Neural crest cell (in vitro differentiated cells): Measurements from ENCODE around the gene PIGZ. TPM values are rescaled to one million over a fixed set of nuclear protein-coding genes. Genes with fewer than 3 reads are reported as not detected.

Experiments used
- DNase-seq: peaks from one replicate; pipeline ENCODE4 v3.0.0; 2021; ENCODE audit warnings: low read depth, mixed read lengths, low spot score
- H3K27ac Mint-ChIP-seq: one replicate; pipeline ENCODE4 v1.8.0; 2021; ENCODE audit warnings: mild to moderate bottlenecking, mixed read lengths; ENCODE audit not compliant: unreplicated experiment
- H3K27me3 Mint-ChIP-seq: 2 replicates; pipeline ENCODE4 v1.8.0; 2021; ENCODE audit warnings: low read depth, mild to moderate bottlenecking, mixed read lengths
- H3K36me3 Mint-ChIP-seq: 2 replicates; pipeline ENCODE4 v1.8.0; 2021; ENCODE audit warnings: low read depth, mild to moderate bottlenecking, mixed read lengths
- H3K4me1 Mint-ChIP-seq: 2 replicates; pipeline ENCODE4 v1.8.0; 2021; ENCODE audit warnings: mixed read lengths
- H3K4me3 Mint-ChIP-seq: one replicate; pipeline ENCODE4 v1.8.0; 2021; ENCODE audit warnings: mild to moderate bottlenecking, mixed read lengths
- H3K9me3 Mint-ChIP-seq: 2 replicates; pipeline ENCODE4 v1.8.0; 2021; ENCODE audit warnings: mixed read lengths
- CTCF ChIP-seq: fragments of 200-600 bp; sonication (generic); conservative IDR thresholded peaks from 2 replicates; pipeline ENCODE4 v1.5.0; 2021; ENCODE audit warnings: antibody characterized with exemption, mild to moderate bottlenecking
- total RNA-seq: library from RNA; stranded (reverse); gene quantifications from 2 replicates; pipeline ENCODE4 v1.2.1, GENCODE V29; 2021

The PIGZ gene
- total RNA-seq, 1 donor from 2014 or later: 1.9 TPM

- DNase-seq: no peak
- no peak overlapping the region for H3K4me3 Mint-ChIP-seq
- H3K9me3 Mint-ChIP-seq: no peaks in the 10 kb centered on the region
- H3K27me3 Mint-ChIP-seq: no peaks in the 10 kb centered on the region
- no peaks in the 10 kb centered on the region for H3K4me1 Mint-ChIP-seq
- H3K27ac Mint-ChIP-seq: no peak overlapping the region
- H3K36me3 Mint-ChIP-seq: peaks cover 25% of the 10 kb centered on the region
- TF ChIP-seq CTCF: no peak
Measured at GRCh38 chr3:196932600-196932999, 36.0 kb downstream of the PIGZ start.

- no peak for TF ChIP-seq CTCF
- H3K9me3 Mint-ChIP-seq: no peaks in the 10 kb centered on the region
- no peaks in the 10 kb centered on the region for H3K27me3 Mint-ChIP-seq
- H3K27ac Mint-ChIP-seq: no peak overlapping the region
- peaks cover 19% of the 10 kb centered on the region for H3K36me3 Mint-ChIP-seq
- no peak for DNase-seq
- no peaks in the 10 kb centered on the region for H3K4me1 Mint-ChIP-seq
- H3K4me3 Mint-ChIP-seq: no peak overlapping the region
Measured at GRCh38 chr3:196931828-196932587, 36.6 kb downstream of the PIGZ start.

- no peaks in the 10 kb centered on the region for H3K9me3 Mint-ChIP-seq
- no peak for DNase-seq
- no peaks in the 10 kb centered on the region for H3K4me1 Mint-ChIP-seq
- no peak for TF ChIP-seq CTCF
- no peaks in the 10 kb centered on the region for H3K27me3 Mint-ChIP-seq
- no peak overlapping the region for H3K4me3 Mint-ChIP-seq
- peaks cover 13% of the 10 kb centered on the region for H3K36me3 Mint-ChIP-seq
- H3K27ac Mint-ChIP-seq: no peak overlapping the region
Measured at GRCh38 chr3:196931157-196931556, 37.5 kb downstream of the PIGZ start.

GRCh38 chr3:196927571-196928453 lies 40.8 kb downstream of the PIGZ start:
- Mint-ChIP-seq H3K4me3 (no peak overlapping the region), H3K36me3 (peaks cover 2% of the 10 kb centered on the region), H3K4me1 (no peaks in the 10 kb centered on the region), H3K27ac (no peak overlapping the region), H3K9me3 (no peaks in the 10 kb centered on the region), H3K27me3 (no peaks in the 10 kb centered on the region)
- TF ChIP-seq CTCF: no peak
- DNase-seq: no peak

GRCh38 chr3:196920733-196921132 lies 47.9 kb downstream of the PIGZ start:
- H3K36me3 Mint-ChIP-seq: peaks cover 11% of the 10 kb centered on the region
- H3K27me3 Mint-ChIP-seq: no peaks in the 10 kb centered on the region
- no peak overlapping the region for H3K4me3 Mint-ChIP-seq
- no peak overlapping the region for H3K27ac Mint-ChIP-seq
- DNase-seq: no peak
- TF ChIP-seq CTCF: no peak
- no peaks in the 10 kb centered on the region for H3K4me1 Mint-ChIP-seq
- no peaks in the 10 kb centered on the region for H3K9me3 Mint-ChIP-seq
